MM.1S (cell line): Measurements from ENCODE around the gene CDH4.

Experiments
- DNase-seq: peaks from one replicate; pipeline ENCODE4 v3.0.0-alpha.2; 2015
- H2AFZ ChIP-seq: fragments of 300-600 bp; sonication (generic); 2 replicates; pipeline ENCODE4 v1.6.0; 2016; ENCODE audit warnings: antibody characterized with exemption, low read length
- H3F3A ChIP-seq: fragments of 300-600 bp; sonication (generic); 2 replicates; pipeline ENCODE4 v1.6.1; 2016; ENCODE audit warnings: mild to moderate bottlenecking, antibody characterized with exemption, low read length, moderate library complexity, mixed read lengths; ENCODE audit not compliant: insufficient read depth
- H3K27ac ChIP-seq: fragments of 300-600 bp; sonication (generic); 2 replicates; pipeline ENCODE4 v1.5.1; 2016; ENCODE audit warnings: mild to moderate bottlenecking, low read length
- H3K27me3 ChIP-seq: fragments of 300-600 bp; sonication (generic); replicated peaks from 2 replicates; pipeline ENCODE4 v1.6.0; 2016; ENCODE audit warnings: low read length; ENCODE audit not compliant: insufficient read depth
- H3K36me3 ChIP-seq: fragments of 300-600 bp; sonication (generic); replicated peaks from 2 replicates; pipeline ENCODE4 v1.6.1; 2016; ENCODE audit warnings: mild to moderate bottlenecking, low read length, mixed read lengths; ENCODE audit not compliant: insufficient read depth
- H3K4me1 ChIP-seq: fragments of 300-600 bp; sonication (generic); 2 replicates; pipeline ENCODE4 v1.6.1; 2016; ENCODE audit warnings: low read length, mixed read lengths
- H3K4me2 ChIP-seq: fragments of 300-600 bp; sonication (generic); 2 replicates; pipeline ENCODE4 v1.6.0; 2016; ENCODE audit warnings: low read depth, low read length
- H3K4me3 ChIP-seq: fragments of 300-600 bp; sonication (generic); 2 replicates; pipeline ENCODE4 v1.5.1; 2016; ENCODE audit warnings: low read length, mixed read lengths
- H3K79me2 ChIP-seq: fragments of 300-600 bp; sonication (generic); 2 replicates; pipeline ENCODE4 v1.6.1; 2016; ENCODE audit warnings: mixed run types, low read length, mixed read lengths
- H3K9ac ChIP-seq: fragments of 300-600 bp; sonication (generic); 2 replicates; pipeline ENCODE4 v1.6.1; 2016; ENCODE audit warnings: low read length, mixed read lengths
- H3K9me2 ChIP-seq: fragments of 300-600 bp; sonication (generic); replicated peaks from 2 replicates; pipeline ENCODE4 v1.6.1; 2016; ENCODE audit warnings: mild to moderate bottlenecking, low read length, mixed read lengths; ENCODE audit not compliant: insufficient read depth
- H3K9me3 ChIP-seq: fragments of 300-600 bp; sonication (generic); replicated peaks from 2 replicates; pipeline ENCODE4 v1.6.1; 2016; ENCODE audit warnings: mild to moderate bottlenecking, low read length, mixed read lengths; ENCODE audit not compliant: insufficient read depth
- H4K20me1 ChIP-seq: fragments of 300-600 bp; sonication (generic); 2 replicates; pipeline ENCODE4 v1.6.1; 2016; ENCODE audit warnings: mild to moderate bottlenecking, low read length, moderate library complexity, mixed read lengths; ENCODE audit not compliant: insufficient read depth
- EZH2 ChIP-seq: fragments of 300-600 bp; sonication (generic); optimal IDR thresholded peaks from 2 replicates; pipeline ENCODE3; 2017; ENCODE audit warnings: low read depth, mild to moderate bottlenecking, antibody characterized with exemption, low read length, mixed read lengths
- EZH2phosphoT487 ChIP-seq: fragments of 300-600 bp; sonication (generic); IDR thresholded peaks from 2 replicates; pipeline ENCODE4 v1.6.1; 2018; ENCODE audit warnings: antibody characterized with exemption, low read length
- TF ChIP-seq, protein P1 (sequence below): fragments of 300-600 bp; sonication (generic); IDR thresholded peaks from 2 replicates; pipeline ENCODE4 v1.5.1; 2016; ENCODE audit warnings: antibody characterized with exemption, low read length, mixed read lengths

Gene CDH4

DNA sequence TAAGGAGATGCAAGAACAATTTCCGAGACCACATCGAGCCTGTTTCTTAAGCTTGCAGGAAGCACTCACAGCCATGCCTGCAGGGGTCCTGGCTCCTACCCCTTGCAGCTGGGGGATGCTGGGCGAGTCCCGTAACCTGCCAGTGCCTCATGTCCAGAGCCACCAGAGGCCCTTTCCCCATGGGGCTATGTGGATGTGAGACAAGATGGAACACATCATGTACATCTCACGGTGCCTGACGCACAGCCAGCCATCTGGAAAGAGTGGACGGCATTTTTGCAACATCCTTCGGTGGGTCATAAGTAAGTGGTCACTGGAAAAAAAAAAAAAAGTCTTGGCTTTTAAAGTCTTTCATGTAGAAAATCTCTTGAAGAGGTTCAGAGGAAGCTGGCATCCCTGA is 72.8 kb downstream of the CDH4 start:
- Histone ChIP-seq H4K20me1 (no peaks in the 10 kb centered on the region), H2AFZ (no peak overlapping the region), H3K27me3 (peaks cover 74% of the 10 kb centered on the region), H3K9me3 (no peaks in the 10 kb centered on the region), H3K4me2 (no peak overlapping the region), H3K9me2 (no peaks in the 10 kb centered on the region), H3K36me3 (no peaks in the 10 kb centered on the region), H3K9ac (no peak overlapping the region), H3K79me2 (no peaks in the 10 kb centered on the region), H3F3A (no peaks in the 10 kb centered on the region), H3K4me3 (no peak overlapping the region), H3K27ac (no peak overlapping the region), H3K4me1 (no peaks in the 10 kb centered on the region)
- DNase-seq, result no peak
- TF ChIP-seq EZH2 (no peak), EZH2phosphoT487 (no peak)
- TF ChIP-seq, protein P1, sequence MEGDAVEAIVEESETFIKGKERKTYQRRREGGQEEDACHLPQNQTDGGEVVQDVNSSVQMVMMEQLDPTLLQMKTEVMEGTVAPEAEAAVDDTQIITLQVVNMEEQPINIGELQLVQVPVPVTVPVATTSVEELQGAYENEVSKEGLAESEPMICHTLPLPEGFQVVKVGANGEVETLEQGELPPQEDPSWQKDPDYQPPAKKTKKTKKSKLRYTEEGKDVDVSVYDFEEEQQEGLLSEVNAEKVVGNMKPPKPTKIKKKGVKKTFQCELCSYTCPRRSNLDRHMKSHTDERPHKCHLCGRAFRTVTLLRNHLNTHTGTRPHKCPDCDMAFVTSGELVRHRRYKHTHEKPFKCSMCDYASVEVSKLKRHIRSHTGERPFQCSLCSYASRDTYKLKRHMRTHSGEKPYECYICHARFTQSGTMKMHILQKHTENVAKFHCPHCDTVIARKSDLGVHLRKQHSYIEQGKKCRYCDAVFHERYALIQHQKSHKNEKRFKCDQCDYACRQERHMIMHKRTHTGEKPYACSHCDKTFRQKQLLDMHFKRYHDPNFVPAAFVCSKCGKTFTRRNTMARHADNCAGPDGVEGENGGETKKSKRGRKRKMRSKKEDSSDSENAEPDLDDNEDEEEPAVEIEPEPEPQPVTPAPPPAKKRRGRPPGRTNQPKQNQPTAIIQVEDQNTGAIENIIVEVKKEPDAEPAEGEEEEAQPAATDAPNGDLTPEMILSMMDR, result no peak

DNA sequence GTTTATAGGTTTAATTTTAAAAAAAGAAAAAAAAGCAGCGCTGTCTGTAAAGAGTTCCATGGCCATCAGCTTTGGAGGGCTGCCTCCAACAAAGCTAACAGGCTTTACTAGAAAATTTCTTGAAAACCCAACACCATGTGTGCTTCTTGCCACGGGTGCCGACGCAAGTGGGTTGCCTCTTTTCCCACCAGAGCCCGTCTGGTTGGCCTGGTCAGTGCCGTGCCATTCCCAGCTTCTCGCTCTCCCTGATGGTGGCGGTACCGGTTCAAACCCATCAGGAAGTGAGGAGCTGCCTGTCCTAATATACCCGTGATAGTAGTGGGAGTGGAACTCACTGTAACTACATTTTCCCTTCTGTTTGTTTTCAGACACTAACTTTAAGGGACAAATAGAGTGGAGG is 73.7 kb downstream of the CDH4 start:
- no peaks in the 10 kb centered on the region for H3K4me1 ChIP-seq
- H4K20me1 ChIP-seq, result no peaks in the 10 kb centered on the region
- H3K27me3 ChIP-seq, result peaks cover 67% of the 10 kb centered on the region
- no peaks in the 10 kb centered on the region for H3K36me3 ChIP-seq
- no peak overlapping the region for H3K4me3 ChIP-seq
- no peaks in the 10 kb centered on the region for H3K9me2 ChIP-seq
- H3F3A ChIP-seq, result no peaks in the 10 kb centered on the region
- TF ChIP-seq EZH2phosphoT487 (no peak), EZH2 (no peak)
- TF ChIP-seq, protein P1, result no peak
- no peak overlapping the region for H3K4me2 ChIP-seq
- H3K27ac ChIP-seq, result no peak overlapping the region
- no peak overlapping the region for H3K9ac ChIP-seq
- H3K9me3 ChIP-seq, result no peaks in the 10 kb centered on the region
- H3K79me2 ChIP-seq, result no peaks in the 10 kb centered on the region
- DNase-seq, result no peak
- H2AFZ ChIP-seq, result no peak overlapping the region

DNA sequence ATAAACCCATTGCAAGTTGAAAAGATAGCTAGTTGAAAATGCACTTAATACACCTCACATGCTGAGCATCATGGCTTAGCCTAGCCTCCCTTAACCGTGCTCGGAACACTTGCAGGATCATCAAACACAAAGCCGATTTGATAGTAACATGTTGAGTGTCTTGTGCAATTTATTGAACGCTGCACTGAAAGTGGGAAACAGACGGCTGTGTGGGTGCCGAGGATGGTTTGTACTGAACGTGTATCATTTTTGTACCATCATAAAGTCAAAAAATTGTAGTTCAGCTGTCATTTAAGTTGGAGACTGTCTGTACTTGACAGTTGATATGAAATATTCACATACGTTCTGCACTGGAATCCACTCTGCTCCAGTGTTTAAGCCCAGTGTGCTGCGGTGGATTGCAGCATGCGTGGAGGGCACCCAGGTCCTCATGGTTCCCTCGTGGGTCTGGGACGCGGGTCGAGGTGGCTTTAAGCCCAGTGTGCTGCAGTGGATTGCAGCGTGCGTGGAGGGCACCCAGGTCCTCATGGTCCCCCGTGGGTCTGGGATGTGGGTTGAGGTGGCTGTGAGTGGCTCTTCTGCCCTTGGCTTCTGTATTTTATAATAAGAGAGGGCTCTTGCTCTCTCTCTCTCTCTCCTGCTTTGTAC is 77.0 kb downstream of the CDH4 start:
- no peak for TF ChIP-seq EZH2
- TF ChIP-seq, protein P1, result no peak

More for the DNA sequence above, 77.0 kb downstream of the CDH4 start:
- no peak overlapping the region for H3K9ac ChIP-seq
- H3K4me1 ChIP-seq, result no peaks in the 10 kb centered on the region
- H3F3A ChIP-seq, result no peaks in the 10 kb centered on the region
- no peak overlapping the region for H3K4me2 ChIP-seq
- H3K36me3 ChIP-seq, result no peaks in the 10 kb centered on the region
- no peaks in the 10 kb centered on the region for H3K9me2 ChIP-seq
- no peaks in the 10 kb centered on the region for H3K9me3 ChIP-seq
- DNase-seq, result no peak
- no peaks in the 10 kb centered on the region for H3K79me2 ChIP-seq
- no peak overlapping the region for H3K27ac ChIP-seq
- H3K27me3 ChIP-seq, result peaks cover 40% of the 10 kb centered on the region
- H3K4me3 ChIP-seq, result no peak overlapping the region
- H4K20me1 ChIP-seq, result no peaks in the 10 kb centered on the region
- H2AFZ ChIP-seq, result no peak overlapping the region
